Testis (tissue), 3 donors: ENCODE measurements around the gene MCOLN1. TPM values are rescaled to one million over a fixed set of nuclear protein-coding genes. Genes with fewer than 3 reads are reported as not detected.

Experiments
- DNase-seq: peaks from one replicate; pipeline ENCODE4 v3.0.0-alpha.2; 2019
- H3K27ac ChIP-seq, 2 donors: fragments of 200-600 bp; sonication (generic); one replicate each; pipeline ENCODE4 v1.5.1; 2019
- H3K27me3 ChIP-seq: fragments of 200-600 bp; sonication (generic); one replicate; pipeline ENCODE4 v1.5.1; 2019
- H3K36me3 ChIP-seq: fragments of 200-600 bp; sonication (generic); one replicate; pipeline ENCODE4 v1.5.1; 2017; ENCODE audit warnings: low read depth; ENCODE audit errors: missing control alignments
- H3K4me1 ChIP-seq: fragments of 200-600 bp; sonication (generic); one replicate; pipeline ENCODE4 v1.5.1; 2019
- H3K4me3 ChIP-seq, 2 donors: fragments of 200-600 bp; sonication (generic); one replicate each; pipeline ENCODE4 v1.5.1; 2017 to 2019
- H3K9me3 ChIP-seq: fragments of 200-600 bp; sonication (generic); one replicate; pipeline ENCODE4 v1.5.1; 2017
- CTCF ChIP-seq, 3 experiments: fragments of 450-650 bp in 2 of 3; fragments of 200-600 bp in 1 of 3; sonication (generic) in 1 of 3; IDR thresholded peaks; one replicate each; pipeline ENCODE4 v1.5.1; 2016 to 2019; ENCODE audit warnings: antibody characterized with exemption in 3 of 3, mild to moderate bottlenecking in 2 of 3, moderate library complexity in 1 of 3
- POLR2A ChIP-seq: fragments of 450-650 bp; IDR thresholded peaks from one replicate; pipeline ENCODE4 v1.6.1; 2017; ENCODE audit warnings: antibody characterized with exemption, mild to moderate bottlenecking, moderate library complexity
- WGBS, 2 donors: methylation state at CpG; one replicate each; pipeline ENCODE4 v1.1.5; 2018; 5-methylcytosine and 5-hydroxymethylcytosine counted together
- intact Hi-C: fragments of 100-400 bp; cut with DNase I; formaldehyde crosslinking; loops from one replicate; pipeline ENCODE4 v1.15.1; 2023; ENCODE audit warnings: low total_unique reads
- polyA plus RNA-seq: library from polyadenylated mRNA; stranded (reverse); fragments of 350-450 nt; fragmentation: Illumina TruSeq; extraction: RNeasy Lipid Tissue Mini Kit (QIAGEN cat#74804); gene quantifications from one replicate; pipeline ENCODE4 v1.2.3, GENCODE V29; 2014; ENCODE audit warnings: low read depth, low replicate concordance; ENCODE audit not compliant: insufficient read depth
- total RNA-seq, 2 donors: library from RNA; depleted of rRNA; stranded (reverse); fragments of >200 nt; gene quantifications; one replicate each; pipeline ENCODE4 v1.2.3, GENCODE V29; 2016

MCOLN1 gene
- total and polyA plus RNA-seq, 3 donors from 2014 or later: 15.2 to 26.9 (median 17.7) TPM

GRCh38 chr19:7524523-7524922 is 2.1 kb downstream of the MCOLN1 start:
- Histone ChIP-seq H3K36me3 (no peaks in the 10 kb centered on the region), H3K4me3 (no peak overlapping the region), H3K27ac (no peak overlapping the region), H3K9me3 (no peaks in the 10 kb centered on the region), H3K27me3 (no peaks in the 10 kb centered on the region), H3K4me1 (peaks cover 13% of the 10 kb centered on the region)
- TF ChIP-seq CTCF (IDR thresholded peaks at IDR 0.05) (no peak), POLR2A (no peak)
- intact Hi-C loops: no loop called here
- 81 to 98% methylated on average over 5 of the region's 5 CpGs for WGBS, 2 donors
- no peak for DNase-seq

GRCh38 chr19:7524992-7525739 is 2.7 kb downstream of the MCOLN1 start:
- Histone ChIP-seq H3K4me3 (no peak overlapping the region), H3K4me1 (peaks cover 13% of the 10 kb centered on the region), H3K27me3 (no peaks in the 10 kb centered on the region), H3K9me3 (no peaks in the 10 kb centered on the region), H3K27ac (no peak overlapping the region), H3K36me3 (no peaks in the 10 kb centered on the region)
- no peak for DNase-seq
- WGBS, 2 donors: 93 to 95% methylated on average over 14 to 20 of the region's 20 CpGs
- TF ChIP-seq CTCF (IDR thresholded peaks at IDR 0.05): no peak
- TF ChIP-seq POLR2A: no peak
- intact Hi-C loops: no loop called here

- no peak overlapping the region for H3K4me3 ChIP-seq
- WGBS, 2 donors: 85 to 91% methylated on average over 23 to 31 of the region's 31 CpGs
- H3K27me3 ChIP-seq: no peaks in the 10 kb centered on the region
- no peaks in the 10 kb centered on the region for H3K36me3 ChIP-seq
- TF ChIP-seq POLR2A (no peak), CTCF (IDR thresholded peaks at IDR 0.05) (no peak)
- peaks cover 13% of the 10 kb centered on the region for H3K4me1 ChIP-seq
- H3K27ac ChIP-seq: no peak overlapping the region
- intact Hi-C loops: no loop called here
- no peaks in the 10 kb centered on the region for H3K9me3 ChIP-seq
- no peak for DNase-seq
These were observed 3.9 kb downstream of the MCOLN1 start for GRCh38 chr19:7526059-7526929.

- DNase-seq: no peak
- Histone ChIP-seq H3K27me3 (no peaks in the 10 kb centered on the region), H3K4me1 (peaks cover 8% of the 10 kb centered on the region), H3K4me3 (no peak overlapping the region), H3K36me3 (no peaks in the 10 kb centered on the region), H3K27ac (no peak overlapping the region), H3K9me3 (no peaks in the 10 kb centered on the region)
- 80 to 86% methylated on average over 13 to 25 of the region's 25 CpGs for WGBS, 2 donors
- TF ChIP-seq CTCF (IDR thresholded peaks at IDR 0.05) (no peak), POLR2A (no peak)
- intact Hi-C loops: no loop called here
These were observed 5.2 kb downstream of the MCOLN1 start for GRCh38 chr19:7527516-7528191.
